ENCODE data around the gene IGF2. TPM values are rescaled to one million over a fixed set of nuclear protein-coding genes. Genes with fewer than 3 reads are reported as not detected.

Gene IGF2
- total RNA-seq, 4 donors from 2014 or later, result 1.9 to 15.5 (median 9.5) TPM

- H3K4me1 ChIP-seq, result peaks cover 0 to 10% (median under 1%) of the 10 kb centered on the region in 4 donors
- no peak for TF ChIP-seq POLR2A (IDR thresholded peaks at IDR 0.05)
- no peak for TF ChIP-seq CTCF (IDR thresholded peaks at IDR 0.05)
- no peak overlapping the region for H3K27ac ChIP-seq
- no peaks in the 10 kb centered on the region for H3K36me3 ChIP-seq
- no peak for DNase-seq
- no peaks in the 10 kb centered on the region for H3K9me3 ChIP-seq
- no peak overlapping the region for H3K4me3 ChIP-seq
- H3K27me3 ChIP-seq, result peaks cover 0 to 12% of the 10 kb centered on the region in 2 donors
These were observed 5.8 kb downstream of the IGF2 start for GRCh38 chr11:2133241-2134021.

- H3K27ac ChIP-seq, result no peak overlapping the region
- no peaks in the 10 kb centered on the region for H3K9me3 ChIP-seq
- H3K27me3 ChIP-seq, result peaks cover 0 to 11% of the 10 kb centered on the region in 2 donors
- H3K36me3 ChIP-seq, result no peaks in the 10 kb centered on the region
- peaks cover 0 to 6% (median 0%) of the 10 kb centered on the region in 4 donors for H3K4me1 ChIP-seq
- no peak for DNase-seq
- TF ChIP-seq CTCF (IDR thresholded peaks at IDR 0.05) (no peak), POLR2A (IDR thresholded peaks at IDR 0.05) (no peak)
- no peak overlapping the region for H3K4me3 ChIP-seq
These were observed 6.3 kb downstream of the IGF2 start for GRCh38 chr11:2132874-2133240.

GRCh38 chr11:2132246-2132645, 6.9 kb downstream of the IGF2 start:
- Histone ChIP-seq H3K27me3 (peaks cover 0 to 5% of the 10 kb centered on the region in 2 donors), H3K36me3 (no peaks in the 10 kb centered on the region), H3K4me3 (no peak overlapping the region), H3K9me3 (no peaks in the 10 kb centered on the region), H3K27ac (no peak overlapping the region), H3K4me1 (no peaks in the 10 kb centered on the region)
- no peak for DNase-seq
- TF ChIP-seq CTCF (IDR thresholded peaks at IDR 0.05), result no peak
- no peak for TF ChIP-seq POLR2A (IDR thresholded peaks at IDR 0.05)

- Histone ChIP-seq H3K4me3 (no peak overlapping the region), H3K4me1 (no peaks in the 10 kb centered on the region), H3K9me3 (no peaks in the 10 kb centered on the region), H3K36me3 (no peaks in the 10 kb centered on the region), H3K27ac (no peak overlapping the region), H3K27me3 (no peaks in the 10 kb centered on the region)
- TF ChIP-seq POLR2A (IDR thresholded peaks at IDR 0.05) (no peak), CTCF (IDR thresholded peaks at IDR 0.05) (no peak)
- no peak for DNase-seq
These were observed 7.6 kb downstream of the IGF2 start for GRCh38 chr11:2131371-2132236.

- Histone ChIP-seq H3K4me3 (no peak overlapping the region), H3K4me1 (no peaks in the 10 kb centered on the region), H3K36me3 (no peaks in the 10 kb centered on the region), H3K27ac (no peak overlapping the region), H3K9me3 (no peaks in the 10 kb centered on the region), H3K27me3 (no peaks in the 10 kb centered on the region)
- TF ChIP-seq CTCF (IDR thresholded peaks at IDR 0.05) (no peak), POLR2A (IDR thresholded peaks at IDR 0.05) (no peak)
- no peak for DNase-seq
These were observed 8.3 kb downstream of the IGF2 start for GRCh38 chr11:2130881-2131352.

Measured in Peyer's patch (tissue), 4 donors.